ENCODE data around the gene TMEM18. TPM values are rescaled to one million over a fixed set of nuclear protein-coding genes. Genes with fewer than 3 reads are reported as not detected.

TMEM18 gene
- 9.8 and 16.1 TPM in 2 replicates for total RNA-seq

DNA sequence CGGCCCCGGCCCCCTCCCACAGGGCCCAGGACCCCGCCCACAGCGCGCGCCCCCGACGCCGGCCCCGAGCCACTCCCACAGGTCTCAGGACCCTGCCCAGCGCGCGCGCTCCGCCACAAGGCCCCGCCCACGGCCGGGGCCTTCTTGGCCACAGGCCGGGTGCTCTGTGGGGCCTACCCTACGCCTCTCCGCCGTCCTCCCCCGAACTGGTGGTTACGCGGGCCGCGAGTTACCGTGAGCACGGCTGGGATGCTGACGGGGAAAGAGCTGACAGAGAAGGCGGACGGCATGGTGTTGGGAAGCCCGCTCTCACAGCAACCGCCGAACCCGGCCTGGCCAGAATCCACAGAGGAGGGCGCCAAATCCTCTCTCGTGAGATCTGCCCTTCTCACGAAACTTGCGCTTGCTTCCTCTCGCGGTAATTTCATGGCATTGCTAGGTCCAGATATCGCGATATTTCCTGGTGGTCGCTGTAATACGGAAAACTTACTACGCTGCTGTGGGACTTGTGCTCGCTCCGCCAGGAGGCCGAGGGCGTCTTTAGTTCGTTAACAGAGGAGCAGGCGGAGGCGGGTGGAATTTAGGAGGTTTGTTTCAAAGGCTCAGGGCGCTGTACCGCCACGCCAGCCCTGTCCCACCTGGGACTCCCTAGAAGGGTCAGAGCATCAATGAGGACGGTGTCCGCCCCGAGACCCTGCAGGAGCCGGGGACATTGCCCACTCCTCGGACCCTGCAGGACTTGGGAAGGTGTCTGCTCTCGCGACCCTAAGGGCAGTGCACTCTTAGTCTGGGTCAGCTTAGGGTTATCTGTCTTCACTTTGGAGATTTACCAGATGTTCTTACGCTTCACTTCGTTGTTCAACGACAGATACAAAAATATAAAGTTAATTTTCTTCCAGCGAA is at the start of gene TMEM18:
TSS of gene TMEM18 (minus strand) at position 351 of the 903 bp plus-strand sequence. CDS start at position 290, 61 bp downstream.

Data from bronchial smooth muscle cell (primary cell).